Measurements from ENCODE around the gene TGOLN2. TPM values are rescaled to one million over a fixed set of nuclear protein-coding genes. Genes with fewer than 3 reads are reported as not detected.

TGOLN2 gene
- polyA plus RNA-seq, 12 donors: 62.0 to 93.9 (median 70.7) TPM; not detected in 1

GRCh38 chr2:85310330-85310729, 17.5 kb downstream of the TGOLN2 start:
- no peak for DNase-seq

- DNase-seq: no peak
Observed at GRCh38 chr2:85309699-85310321, 18.0 kb downstream of the TGOLN2 start.

GRCh38 chr2:85308896-85309555, 18.8 kb downstream of the TGOLN2 start:
- DNase-seq: no peak

- no peak for DNase-seq
Observed at GRCh38 chr2:85308201-85308600, 19.6 kb downstream of the TGOLN2 start.

- no peak for DNase-seq
Observed at GRCh38 chr2:85307527-85307897, 20.3 kb downstream of the TGOLN2 start.

GRCh38 chr2:85303780-85304531, 23.8 kb downstream of the TGOLN2 start:
- DNase-seq: no peak

- no peak for DNase-seq
Observed at GRCh38 chr2:85302121-85302520, 25.7 kb downstream of the TGOLN2 start.

- no peak for DNase-seq
Observed at GRCh38 chr2:85291425-85292023, 36.3 kb downstream of the TGOLN2 start.

- no peak for DNase-seq
Observed at GRCh38 chr2:85288244-85288725, 39.5 kb downstream of the TGOLN2 start.

- no peak for DNase-seq
Observed at GRCh38 chr2:85287721-85288120, 40.1 kb downstream of the TGOLN2 start.

GRCh38 chr2:85286918-85287317, 40.9 kb downstream of the TGOLN2 start:
- DNase-seq: no peak

- DNase-seq: no peak
Observed at GRCh38 chr2:85283641-85284040, 44.1 kb downstream of the TGOLN2 start.

GRCh38 chr2:85282914-85283313, 44.9 kb downstream of the TGOLN2 start:
- DNase-seq: no peak

- DNase-seq: no peak
Observed at GRCh38 chr2:85281553-85281952, 46.2 kb downstream of the TGOLN2 start.

GRCh38 chr2:85278361-85278760, 49.4 kb downstream of the TGOLN2 start:
- no peak for DNase-seq

GRCh38 chr2:85277416-85278158, 50.2 kb downstream of the TGOLN2 start:
- DNase-seq: peak; percentile 93

- DNase-seq: no peak
Observed at GRCh38 chr2:85276571-85277118, 51.1 kb downstream of the TGOLN2 start.

- DNase-seq: no peak
Observed at GRCh38 chr2:85275984-85276540, 51.7 kb downstream of the TGOLN2 start.

GRCh38 chr2:85273738-85274731, 53.8 kb downstream of the TGOLN2 start:
- no peak for DNase-seq

GRCh38 chr2:85272357-85272756, 55.4 kb downstream of the TGOLN2 start:
- no peak for DNase-seq
